HG02763 (cell line): ENCODE data around the gene DMRT3.
A peak's percentile ranks its signal among the peaks of the same experiment; 100 is the strongest.
"Not testable (repeated sequence)": the region's sequence is repeated elsewhere in the genome, so short reads cannot be mapped to it uniquely, and the experiment has no call there.

Experiments used
- ATAC-seq: cut with Tn5 transposase; IDR thresholded peaks from one replicate; pipeline ENCODE4 v1.9.1; 2021; ENCODE audit warnings: mild to moderate bottlenecking, moderate library complexity; ENCODE audit not compliant: unreplicated experiment

DMRT3 gene

DNA sequence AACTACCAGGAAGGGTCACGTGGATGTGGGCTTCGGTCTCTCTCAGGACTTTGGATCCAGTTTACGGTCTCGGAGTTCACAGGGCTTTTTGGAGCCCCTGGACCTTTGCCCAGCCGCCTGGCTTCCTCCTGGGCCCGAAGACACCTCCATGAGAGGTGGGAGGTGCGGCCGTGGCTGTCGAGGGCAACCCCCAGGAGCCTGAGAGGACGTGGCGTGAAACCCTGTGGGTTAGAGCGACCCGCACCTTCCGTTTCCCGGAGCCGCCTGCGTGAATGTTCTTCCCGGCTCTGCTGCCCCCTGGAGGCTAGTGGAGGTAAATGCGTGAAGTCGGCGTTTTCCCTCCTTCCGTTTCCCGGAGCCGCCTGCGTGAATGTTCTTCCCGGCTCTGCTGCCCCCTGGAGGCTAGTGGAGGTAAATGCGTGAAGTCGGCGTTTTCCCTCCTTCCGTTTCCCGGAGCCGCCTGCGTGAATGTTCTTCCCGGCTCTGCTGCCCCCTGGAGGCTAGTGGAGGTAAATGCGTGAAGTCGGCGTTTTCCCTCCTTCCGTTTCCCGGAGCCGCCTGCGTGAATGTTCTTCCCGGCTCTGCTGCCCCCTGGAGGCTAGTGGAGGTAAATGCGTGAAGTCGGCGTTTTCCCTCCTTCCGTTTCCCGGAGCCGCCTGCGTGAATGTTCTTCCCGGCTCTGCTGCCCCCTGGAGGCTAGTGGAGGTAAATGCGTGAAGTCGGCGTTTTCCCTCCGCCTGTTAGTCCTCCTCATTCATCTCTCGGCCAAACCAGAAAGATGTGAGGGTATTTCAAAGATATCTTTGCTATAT, 22.1 kb downstream of the DMRT3 start:
- not testable (repeated sequence) for ATAC-seq

DNA sequence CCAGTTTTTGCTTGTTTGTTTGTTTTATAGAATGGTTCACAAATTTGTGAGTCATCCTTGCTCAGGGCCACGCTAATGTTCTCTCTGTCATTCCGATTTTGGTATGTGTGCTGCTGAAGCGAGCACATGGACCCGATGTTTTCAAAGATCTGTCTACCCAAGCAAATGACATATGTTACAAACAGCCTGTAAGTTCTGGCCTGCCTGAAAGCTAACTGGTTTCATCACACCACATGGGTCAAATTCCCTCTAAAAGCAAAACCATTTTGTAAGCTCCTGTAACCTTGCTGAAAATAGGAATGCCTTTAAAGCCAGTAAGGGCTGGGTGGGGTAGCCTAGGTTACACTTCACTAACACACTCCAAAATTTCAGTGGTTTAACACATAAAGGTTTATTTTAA, 25.4 kb downstream of the DMRT3 start:
- ATAC-seq, result no peak

DNA sequence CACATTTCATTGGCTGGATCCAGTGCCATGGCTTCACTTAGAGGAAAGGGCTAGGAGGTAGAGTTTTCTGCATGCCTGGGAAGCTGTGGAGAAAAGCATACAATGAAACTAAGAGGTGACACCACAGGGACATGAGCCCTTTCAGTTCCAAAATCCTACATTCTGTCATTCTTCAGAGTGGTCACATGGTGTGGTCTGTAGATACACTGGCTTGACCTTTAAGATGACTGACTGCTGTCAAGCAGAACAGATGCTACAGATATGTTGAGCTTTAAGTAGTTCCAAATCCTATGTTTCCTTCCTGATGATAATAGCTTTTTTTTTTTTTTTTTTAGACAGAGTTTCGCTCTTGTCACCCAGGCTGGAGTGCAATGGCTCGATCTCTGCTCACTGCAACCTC, 26.2 kb downstream of the DMRT3 start:
- ATAC-seq, result no peak

DNA sequence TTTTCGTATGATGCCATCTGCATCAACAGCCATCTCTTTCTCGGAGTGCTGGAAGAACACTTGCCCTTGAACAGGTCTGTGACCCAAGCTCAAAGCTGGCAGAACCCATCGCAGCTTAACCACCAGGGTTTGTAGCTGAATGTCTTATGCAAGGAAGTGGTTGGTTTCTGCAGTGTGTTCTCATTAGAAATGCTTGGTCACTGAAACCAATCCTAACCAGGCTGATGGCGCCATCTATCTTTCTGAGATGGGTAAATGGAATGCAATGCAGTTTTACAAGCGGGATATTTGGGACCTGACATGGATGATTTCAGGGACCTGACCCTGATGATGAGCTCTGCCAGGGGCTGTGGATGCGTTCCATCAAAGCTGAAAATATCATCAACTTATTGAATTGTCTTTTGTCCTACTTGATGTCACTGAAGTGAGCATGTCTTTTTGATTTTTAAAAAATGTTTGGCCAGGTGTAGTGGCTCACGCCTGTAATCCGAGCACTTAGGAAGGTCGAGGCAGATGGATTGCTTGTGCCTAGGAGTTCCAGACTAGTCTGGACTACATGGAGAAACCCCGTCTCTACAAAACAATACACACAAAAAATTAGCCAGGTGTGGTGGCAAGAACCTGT, 28.7 kb downstream of the DMRT3 start:
- no peak for ATAC-seq

DNA sequence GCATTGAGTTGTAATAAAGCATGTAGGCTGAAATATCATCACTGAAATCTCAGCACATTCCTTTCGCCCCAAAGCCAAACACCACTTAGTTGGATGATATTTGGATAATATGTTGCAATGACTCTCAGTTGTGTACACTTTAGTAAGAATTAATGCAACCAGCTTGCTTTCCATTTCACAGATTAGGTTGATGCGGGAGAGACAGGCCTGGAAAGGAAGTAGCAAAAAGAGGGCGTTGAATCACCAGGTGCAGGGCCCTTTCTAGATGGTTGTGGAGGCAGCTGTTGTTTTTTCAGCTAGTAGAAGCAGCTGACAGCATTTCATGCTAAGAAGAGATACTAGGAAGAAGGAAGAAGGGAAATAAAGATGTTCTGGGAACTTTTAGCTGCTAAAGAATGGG, 30.9 kb downstream of the DMRT3 start:
- ATAC-seq, result no peak

DNA sequence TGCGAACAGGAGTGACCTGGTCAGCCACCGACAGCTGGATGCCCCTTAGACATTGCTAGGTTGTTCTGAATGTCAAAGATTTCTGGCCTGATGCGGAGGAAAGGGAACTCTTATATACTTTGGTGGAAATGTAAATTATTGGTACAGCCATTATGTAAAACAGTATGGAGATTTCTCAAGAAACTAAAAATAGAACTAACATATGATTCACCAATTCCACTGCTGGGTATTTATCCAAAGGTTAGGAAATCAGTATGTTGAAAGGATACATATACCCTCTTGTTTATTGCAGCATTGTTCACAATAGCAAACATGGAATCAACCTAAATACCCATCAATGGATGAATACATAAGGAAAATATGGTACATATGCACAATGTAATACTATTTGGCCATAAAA, 31.8 kb downstream of the DMRT3 start:
- ATAC-seq, result no peak

DNA sequence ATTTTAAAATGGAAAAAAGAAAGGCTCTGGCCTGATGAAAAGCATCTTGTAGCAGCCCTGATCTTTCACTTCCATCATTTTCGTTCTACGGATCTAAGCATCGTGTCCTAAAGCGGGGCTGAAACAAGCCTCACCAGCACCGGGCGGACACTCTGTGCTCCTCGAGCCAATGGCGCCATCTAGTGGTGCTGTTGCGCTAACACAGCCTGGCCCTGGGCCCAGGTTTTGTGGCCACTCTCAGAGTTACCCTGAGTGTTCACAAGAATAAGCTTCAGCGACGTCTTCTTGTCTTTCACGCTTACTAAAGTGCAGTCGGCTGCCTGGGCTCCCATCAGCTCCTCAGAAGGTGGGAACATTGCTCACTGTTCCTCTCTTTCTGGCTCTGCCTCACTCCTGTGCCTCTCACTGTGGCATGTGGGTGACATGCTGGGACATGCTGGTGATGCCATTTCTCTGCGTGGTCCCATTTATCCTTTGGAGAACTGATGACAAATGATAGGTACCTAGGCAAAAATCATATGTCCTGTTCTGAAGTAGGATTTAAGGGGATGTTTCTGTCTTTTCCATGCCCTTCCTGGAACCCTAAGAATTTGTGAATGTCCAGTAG, 32.7 kb downstream of the DMRT3 start:
- peak; percentile 95 for ATAC-seq

DNA sequence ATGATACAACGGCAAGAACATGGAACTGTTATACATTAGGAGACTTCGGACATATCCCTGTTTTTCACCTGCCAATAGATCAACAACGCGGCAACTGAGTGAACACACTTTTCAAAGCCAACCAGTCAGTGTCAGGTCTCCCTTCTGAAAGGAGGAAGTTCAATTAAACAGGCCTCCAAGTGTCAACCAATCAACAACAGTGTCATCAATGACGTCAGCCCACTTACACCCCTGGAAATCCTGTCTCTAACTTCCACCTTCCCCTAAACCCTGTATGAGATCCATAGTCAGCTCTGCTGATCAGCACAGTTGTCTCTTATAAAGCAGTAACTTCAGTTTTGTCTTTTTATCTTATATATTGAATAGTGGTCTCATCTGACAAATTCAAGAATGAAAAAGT, 36.6 kb downstream of the DMRT3 start:
- ATAC-seq, result no peak

DNA sequence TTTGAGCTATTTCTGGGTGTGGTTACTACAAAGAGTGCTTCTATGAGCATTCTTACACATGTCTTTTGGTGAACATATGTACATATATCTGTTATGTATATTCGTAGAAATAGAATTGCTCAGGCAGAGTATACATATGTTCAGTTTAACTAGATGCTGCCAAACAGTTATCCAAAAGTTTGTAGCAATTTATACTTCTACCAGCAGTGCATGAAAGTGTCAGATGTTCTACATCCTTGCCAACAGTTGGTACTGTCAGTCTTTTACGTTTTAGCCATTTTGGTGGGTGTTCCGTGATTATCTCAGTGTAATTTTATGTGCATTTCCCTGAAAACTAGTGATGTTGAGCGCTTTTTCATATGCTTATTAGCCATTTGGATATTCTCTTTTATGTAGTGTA, 37.8 kb downstream of the DMRT3 start:
- ATAC-seq, result no peak

DNA sequence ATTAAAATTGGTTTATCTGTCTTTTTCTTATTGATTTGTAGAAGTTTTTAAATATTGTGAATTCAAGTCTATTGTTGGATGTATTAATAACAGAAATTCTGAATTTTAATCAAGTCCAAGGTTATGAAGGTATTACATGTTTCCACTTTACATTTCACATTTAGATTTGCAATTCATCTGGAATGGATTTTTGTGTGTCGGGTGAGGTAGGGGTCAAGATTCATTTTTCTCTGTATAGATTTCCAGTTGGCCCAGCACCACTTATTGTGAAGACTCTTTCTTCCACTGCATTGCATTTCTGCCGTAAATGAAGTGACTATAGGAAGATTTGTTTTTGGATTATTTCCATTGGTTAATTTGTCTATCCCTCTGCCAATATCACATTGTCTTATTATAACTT, 38.2 kb downstream of the DMRT3 start:
- no peak for ATAC-seq

DNA sequence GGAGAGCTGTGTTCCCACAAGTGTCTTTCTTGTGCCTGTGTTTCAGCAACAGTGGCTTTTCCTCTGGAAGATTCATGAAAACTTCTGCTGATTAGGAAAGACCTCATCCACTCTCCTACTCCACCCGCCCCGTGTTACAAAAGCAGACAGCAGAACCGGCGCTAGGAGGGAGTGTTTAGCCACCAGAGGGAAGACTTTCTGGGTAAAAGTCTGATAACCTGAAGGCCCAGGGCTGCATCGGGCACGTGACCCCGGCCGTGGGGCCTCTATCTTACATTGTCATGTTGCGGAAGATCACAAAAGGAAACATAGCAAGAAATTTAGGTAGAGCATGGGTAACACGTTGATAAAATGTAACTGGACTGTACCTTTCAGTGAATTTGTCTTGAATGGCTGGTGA, 41.7 kb downstream of the DMRT3 start:
- no peak for ATAC-seq

DNA sequence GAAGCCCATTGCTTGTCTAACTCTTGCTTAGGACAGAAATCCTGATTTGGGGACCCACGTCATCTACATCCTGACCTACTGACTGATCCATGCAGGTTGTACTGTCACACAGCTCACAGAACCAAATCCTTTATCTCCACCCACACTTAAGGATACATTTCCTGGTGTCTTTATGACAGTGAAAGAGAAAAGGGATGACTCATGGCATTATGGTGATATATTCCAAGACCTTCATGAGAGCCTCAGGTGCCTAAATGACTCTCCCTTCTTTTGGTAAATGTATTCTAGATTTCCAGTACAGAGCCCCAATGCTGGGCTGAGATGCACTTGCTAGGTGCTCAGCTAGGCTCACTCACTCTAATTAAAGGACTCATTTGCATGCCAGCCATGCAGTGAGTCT, 47.7 kb downstream of the DMRT3 start:
- ATAC-seq, result no peak

DNA sequence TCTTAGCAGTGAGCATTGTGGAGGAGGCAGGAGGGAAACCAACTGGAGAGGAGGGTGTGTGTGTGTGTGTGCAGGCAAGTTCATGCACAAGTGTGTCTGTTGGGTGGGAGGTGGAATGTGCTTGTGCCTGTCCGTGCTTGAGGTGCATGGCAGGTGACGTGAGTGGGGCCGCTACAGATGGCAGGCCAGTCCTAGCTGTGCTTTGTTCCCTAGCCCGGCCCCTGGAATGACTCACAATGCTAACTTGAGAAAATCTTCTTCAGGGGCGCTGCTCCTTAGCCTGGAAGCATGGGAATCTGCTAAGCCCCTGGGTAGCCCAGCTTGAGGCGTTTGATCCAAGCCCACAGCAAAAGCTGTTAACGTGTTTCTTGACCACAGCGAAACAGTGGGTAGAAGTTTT, 48.7 kb downstream of the DMRT3 start:
- no peak for ATAC-seq

DNA sequence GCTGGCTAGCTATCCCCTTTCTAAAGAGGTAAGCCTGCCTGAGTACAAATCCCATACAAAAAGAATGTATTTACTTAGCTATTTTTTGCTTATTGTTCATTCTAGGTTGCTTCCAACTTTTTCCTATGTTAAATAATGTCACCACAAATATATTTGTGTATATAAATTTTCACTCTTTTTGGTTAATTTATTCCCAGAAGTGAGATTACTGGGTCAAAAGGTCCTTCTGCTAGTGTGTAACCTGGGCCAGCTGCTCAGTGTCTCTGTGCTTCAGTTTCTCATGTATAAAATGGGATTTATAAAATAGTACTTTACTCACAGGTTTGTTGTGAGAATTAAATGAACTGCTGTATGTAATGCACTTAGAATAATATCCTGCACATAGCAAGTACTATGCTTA, 49.8 kb downstream of the DMRT3 start:
- ATAC-seq, result no peak

DNA sequence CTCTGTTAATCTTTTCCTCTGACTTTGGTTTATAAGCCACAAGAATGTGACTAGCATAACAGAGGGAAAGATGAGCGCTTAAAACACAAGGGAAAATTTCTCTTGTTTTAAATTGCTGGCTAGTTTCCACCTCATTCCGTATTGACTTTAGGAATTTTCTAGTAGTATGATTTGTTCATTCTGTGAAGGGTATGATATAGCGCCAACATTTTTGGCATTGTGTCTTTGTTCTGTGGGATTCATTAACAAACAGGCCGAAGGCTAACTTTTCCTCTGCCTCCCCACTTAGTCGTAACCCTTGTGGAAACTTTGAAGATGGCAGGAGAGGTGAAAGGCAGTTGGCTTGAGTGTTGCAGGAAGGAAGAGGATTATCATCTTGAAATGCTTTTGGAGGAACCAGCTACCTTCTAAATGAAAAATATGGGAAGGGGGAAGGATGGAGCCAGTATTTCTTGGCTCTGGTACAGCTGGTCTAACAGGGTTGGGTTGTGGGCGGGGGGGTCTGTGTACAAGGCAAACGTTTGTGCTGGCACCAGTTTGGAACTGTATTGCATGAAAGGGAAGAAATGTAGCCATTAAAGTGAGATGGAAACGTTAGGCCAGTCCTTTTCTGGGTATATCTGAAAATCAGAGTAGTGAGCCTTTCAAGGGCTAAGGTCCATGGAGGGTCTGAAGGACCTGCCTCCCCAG, 52.2 kb downstream of the DMRT3 start:
- no peak for ATAC-seq

DNA sequence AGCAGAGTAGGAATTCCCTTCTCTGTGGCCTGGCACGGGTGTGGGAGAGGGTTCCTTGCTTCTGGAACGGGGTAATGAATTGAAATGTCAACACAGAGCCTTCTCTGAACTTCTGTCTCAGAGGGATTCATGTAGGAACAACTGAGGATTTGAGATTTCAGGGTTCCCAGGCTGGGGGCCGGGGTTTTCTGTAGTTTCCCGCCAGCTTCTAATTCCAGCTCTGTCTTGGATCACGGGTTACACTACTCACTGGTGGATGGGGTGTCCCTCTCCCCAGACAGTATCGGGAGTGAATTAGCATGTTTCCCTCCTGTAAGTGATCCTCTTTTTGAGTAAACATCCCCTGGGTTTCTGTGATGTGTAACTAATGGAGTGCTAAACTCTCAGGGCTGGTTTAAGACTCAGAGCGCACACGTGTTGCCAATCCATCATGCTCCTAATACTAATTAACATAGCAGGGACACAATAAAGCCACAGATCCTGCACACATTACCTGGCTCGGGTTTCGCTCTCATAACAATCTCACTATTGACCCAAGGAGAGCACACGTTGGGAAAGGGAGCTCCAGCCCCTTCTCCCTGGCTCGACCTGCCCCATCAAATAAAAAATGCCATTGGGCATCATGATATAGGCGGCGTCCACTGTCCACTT, 55.6 kb downstream of the DMRT3 start:
- no peak for ATAC-seq

DNA sequence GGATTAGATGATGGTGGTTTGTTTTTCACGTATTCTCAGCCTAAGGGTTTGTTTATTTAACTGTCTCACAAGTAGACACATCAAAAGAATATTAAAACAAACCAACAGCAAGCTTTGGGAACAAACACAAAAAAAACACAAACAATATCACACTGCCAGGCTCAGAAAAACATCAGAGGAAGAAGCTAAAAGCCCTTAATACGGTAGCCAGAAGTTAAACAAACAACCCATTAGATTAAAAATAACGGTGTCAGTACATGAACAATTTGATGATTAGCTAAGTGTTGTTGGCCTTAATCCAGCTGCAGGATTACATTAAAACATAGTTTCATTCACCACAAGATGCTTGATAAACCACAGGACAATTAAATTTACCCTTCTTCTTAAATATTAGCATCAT, 57.8 kb downstream of the DMRT3 start:
- no peak for ATAC-seq

DNA sequence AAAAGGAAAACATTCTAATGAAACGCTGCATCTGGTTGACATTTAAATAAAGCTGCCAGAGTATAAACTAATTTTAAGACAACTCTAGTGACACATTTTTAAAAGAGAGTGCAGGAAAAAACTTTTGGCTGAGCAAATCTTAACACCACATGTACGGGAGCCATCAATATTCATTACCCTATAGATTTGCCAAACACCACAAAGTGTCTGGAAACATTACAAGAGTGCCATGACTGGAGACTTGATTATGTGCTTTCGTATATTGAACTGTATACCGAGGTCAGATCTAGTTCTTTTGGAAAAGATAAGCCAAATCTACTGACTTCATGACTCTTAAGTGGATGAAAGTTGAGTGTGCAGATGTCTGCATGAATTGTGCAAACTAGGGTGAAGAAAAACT, 63.1 kb downstream of the DMRT3 start:
- ATAC-seq, result no peak
